GM18867 (cell line): ENCODE results near the gene GAS7.

Experiments used
- ATAC-seq: cut with Tn5 transposase; IDR thresholded peaks from one replicate; pipeline ENCODE4 v1.9.1; 2021; ENCODE audit warnings: mild to moderate bottlenecking, moderate library complexity; ENCODE audit not compliant: unreplicated experiment

The GAS7 gene

GRCh38 chr17:9860851-9861250 lies 337.6 kb downstream of the GAS7 start:
- ATAC-seq = no peak
